ENCODE measurements around the gene SGMS1.

Gene SGMS1

DNA sequence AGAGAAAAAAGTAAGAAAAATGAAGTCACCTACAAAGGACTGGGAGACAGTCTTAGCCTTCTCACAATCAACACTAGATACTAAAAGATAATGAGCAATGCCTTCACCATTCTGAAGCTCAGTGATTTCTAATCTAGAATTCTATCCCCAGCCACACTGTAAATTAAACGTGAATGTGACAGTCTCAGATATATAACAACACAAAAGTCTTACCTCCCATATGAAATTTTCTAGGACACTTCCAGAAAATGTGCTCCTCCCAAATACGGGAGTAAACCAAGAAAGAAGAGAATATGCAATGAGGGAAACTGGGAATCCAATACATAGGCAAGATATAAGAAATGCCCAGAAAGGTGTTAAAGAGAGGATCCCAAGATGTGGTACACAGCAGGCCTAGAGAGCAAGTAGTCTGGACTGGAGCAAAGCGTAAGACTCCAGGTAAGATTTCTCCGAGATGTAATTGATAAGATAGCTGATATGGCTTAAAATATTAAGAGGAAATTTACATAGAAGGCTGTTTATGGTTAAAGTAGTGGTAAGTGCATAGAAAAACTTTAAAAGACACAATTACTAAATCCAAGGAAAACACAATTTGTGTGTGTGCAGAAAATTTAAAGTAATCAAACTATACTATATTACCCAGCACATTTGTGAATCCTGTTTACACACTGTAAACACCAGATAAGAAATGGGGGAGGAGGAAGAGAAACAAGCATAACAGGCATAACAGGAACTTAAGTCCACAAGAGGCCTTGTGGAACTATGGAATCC is 44.1 kb downstream of the SGMS1 start:
- H3K4me3 ChIP-seq = no peak overlapping the region
- intact Hi-C loops (cut with DNase I; ENCODE audit: low total_unique reads) = no loop called here
- H3K4me1 ChIP-seq = peaks cover 0 to 34% (median 25%) of the 10 kb centered on the region in 4 donors
- no peaks in the 10 kb centered on the region for H3K27me3 ChIP-seq
- no peaks in the 10 kb centered on the region for H3K36me3 ChIP-seq
- no peak for DNase-seq
- H3K9me3 ChIP-seq = no peaks in the 10 kb centered on the region
- TF ChIP-seq, protein P1, sequence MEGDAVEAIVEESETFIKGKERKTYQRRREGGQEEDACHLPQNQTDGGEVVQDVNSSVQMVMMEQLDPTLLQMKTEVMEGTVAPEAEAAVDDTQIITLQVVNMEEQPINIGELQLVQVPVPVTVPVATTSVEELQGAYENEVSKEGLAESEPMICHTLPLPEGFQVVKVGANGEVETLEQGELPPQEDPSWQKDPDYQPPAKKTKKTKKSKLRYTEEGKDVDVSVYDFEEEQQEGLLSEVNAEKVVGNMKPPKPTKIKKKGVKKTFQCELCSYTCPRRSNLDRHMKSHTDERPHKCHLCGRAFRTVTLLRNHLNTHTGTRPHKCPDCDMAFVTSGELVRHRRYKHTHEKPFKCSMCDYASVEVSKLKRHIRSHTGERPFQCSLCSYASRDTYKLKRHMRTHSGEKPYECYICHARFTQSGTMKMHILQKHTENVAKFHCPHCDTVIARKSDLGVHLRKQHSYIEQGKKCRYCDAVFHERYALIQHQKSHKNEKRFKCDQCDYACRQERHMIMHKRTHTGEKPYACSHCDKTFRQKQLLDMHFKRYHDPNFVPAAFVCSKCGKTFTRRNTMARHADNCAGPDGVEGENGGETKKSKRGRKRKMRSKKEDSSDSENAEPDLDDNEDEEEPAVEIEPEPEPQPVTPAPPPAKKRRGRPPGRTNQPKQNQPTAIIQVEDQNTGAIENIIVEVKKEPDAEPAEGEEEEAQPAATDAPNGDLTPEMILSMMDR (IDR thresholded peaks at IDR 0.05) = no peak
- no peak overlapping the region for H3K27ac ChIP-seq

DNA sequence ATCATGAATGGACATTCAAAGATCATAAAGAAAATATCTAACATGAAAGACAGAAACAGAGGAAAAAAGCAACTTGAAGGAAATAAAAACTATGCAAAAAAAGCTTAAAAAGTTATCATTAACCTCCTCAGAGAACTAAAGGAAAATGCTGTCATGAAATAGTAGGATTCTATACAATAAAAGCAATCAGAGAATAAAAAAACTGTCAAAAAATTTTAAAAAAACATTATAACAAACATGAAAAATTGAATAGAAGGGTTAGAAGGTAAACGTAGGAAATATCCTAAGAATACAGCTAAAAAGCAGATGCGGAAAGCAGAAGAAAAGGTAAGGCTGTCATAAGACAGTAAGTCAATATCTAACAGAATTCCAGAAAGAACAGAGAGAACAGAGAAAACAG is 44.8 kb downstream of the SGMS1 start:
- Histone ChIP-seq H3K36me3 (no peaks in the 10 kb centered on the region), H3K9me3 (no peaks in the 10 kb centered on the region), H3K4me3 (no peak overlapping the region), H3K4me1 (peaks cover 0 to 34% (median 25%) of the 10 kb centered on the region in 4 donors), H3K27me3 (no peaks in the 10 kb centered on the region), H3K27ac (no peak overlapping the region)
- DNase-seq = no peak
- TF ChIP-seq, protein P1 (IDR thresholded peaks at IDR 0.05) = no peak
- intact Hi-C loops (cut with DNase I; ENCODE audit: low total_unique reads) = no loop called here

DNA sequence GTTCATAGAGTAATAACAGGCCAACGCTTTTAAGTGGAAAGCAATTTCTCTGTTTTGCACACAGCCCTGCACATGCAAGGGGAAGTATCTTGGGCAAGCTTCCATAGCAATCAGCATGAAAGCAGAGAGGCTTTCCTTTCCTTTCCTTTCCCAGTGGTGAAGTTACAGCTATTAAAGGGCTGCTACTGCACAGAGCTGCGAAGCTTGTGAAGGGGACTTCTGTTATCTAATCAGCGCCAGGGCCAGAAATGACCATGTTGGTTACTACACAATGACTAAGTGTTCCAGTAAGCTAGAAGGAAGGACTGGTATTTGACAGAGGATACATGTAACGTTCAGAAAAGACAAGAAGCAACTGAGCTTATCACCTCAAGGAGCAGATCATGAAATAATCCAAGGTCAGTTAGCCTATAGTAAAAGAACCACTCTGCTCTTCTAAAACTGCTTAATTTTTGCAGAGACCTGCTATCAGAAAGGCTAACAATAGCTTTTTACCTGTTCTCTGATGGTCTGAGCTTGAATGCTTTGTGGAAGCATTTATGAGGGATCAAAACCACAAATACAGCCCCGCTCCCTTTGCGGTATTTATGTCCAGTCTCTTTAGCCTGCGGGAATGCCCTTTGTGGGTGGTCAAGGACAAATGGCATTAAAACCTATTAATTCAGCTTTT is 45.9 kb downstream of the SGMS1 start:
- H3K4me1 ChIP-seq = peaks cover 0 to 34% (median 26%) of the 10 kb centered on the region in 4 donors
- DNase-seq = no peak
- no peak overlapping the region for H3K4me3 ChIP-seq
- TF ChIP-seq, protein P1 (IDR thresholded peaks at IDR 0.05) = no peak
- intact Hi-C loops (cut with DNase I; ENCODE audit: low total_unique reads) = no loop called here
- no peaks in the 10 kb centered on the region for H3K9me3 ChIP-seq
- H3K27ac ChIP-seq = no peak overlapping the region
- no peaks in the 10 kb centered on the region for H3K27me3 ChIP-seq
- no peaks in the 10 kb centered on the region for H3K36me3 ChIP-seq

DNA sequence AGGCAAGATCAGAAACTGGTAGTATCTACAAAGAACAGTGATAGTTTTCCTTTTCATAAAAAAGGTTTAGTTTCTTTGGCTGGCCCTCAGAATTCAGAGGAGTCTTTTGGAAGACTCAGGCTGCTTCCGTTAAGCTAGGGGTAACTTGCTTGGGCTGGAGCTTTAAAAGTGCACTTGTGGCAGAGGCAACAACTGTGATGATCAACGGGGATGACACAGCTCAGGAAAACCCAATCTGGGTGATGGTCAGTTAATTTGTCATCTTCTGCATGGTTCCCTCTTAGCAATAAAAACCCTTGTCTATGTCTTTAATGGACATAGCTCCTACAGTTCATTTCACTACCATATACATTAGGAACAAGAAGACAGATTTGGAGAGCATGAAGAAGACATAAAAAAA is 46.7 kb downstream of the SGMS1 start:
- no peaks in the 10 kb centered on the region for H3K27me3 ChIP-seq
- intact Hi-C loops (cut with DNase I; ENCODE audit: low total_unique reads) = no loop called here
- TF ChIP-seq, protein P1 (IDR thresholded peaks at IDR 0.05) = no peak
- no peak overlapping the region for H3K27ac ChIP-seq
- no peaks in the 10 kb centered on the region for H3K36me3 ChIP-seq
- H3K4me3 ChIP-seq = no peak overlapping the region
- H3K9me3 ChIP-seq = no peaks in the 10 kb centered on the region
- peaks cover 0 to 37% (median 31%) of the 10 kb centered on the region in 4 donors for H3K4me1 ChIP-seq
- DNase-seq = no peak

DNA sequence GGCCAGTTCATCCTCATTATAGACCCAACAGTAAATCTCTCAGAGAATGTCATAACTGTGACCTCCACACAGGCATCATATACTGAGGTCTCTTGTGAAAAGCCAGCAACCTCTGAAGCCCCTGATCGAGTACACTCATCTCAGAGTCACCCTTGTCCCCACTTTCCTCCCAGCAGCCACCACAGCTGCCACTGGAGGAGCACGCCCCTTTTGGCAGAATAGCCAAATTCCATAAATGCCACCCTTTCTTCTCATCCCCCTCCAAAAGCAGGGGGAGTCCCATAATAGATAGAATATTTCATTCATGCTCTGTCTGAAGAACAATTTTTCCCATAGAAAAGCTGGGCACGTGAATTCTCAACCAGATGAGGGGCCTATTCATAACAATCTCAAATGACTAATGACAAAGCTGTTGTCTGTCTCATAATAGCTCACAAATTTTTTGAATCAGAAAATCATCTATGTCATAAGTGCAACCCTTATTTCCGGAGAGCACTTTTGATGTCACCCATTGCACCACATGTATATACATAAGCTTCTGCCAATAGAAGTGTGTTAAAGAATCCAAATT is 47.4 kb downstream of the SGMS1 start:
- Histone ChIP-seq H3K4me3 (no peak overlapping the region), H3K9me3 (no peaks in the 10 kb centered on the region), H3K27ac (no peak overlapping the region), H3K27me3 (no peaks in the 10 kb centered on the region), H3K4me1 (peaks cover 0 to 40% (median 30%) of the 10 kb centered on the region in 4 donors), H3K36me3 (no peaks in the 10 kb centered on the region)
- no peak for DNase-seq
- TF ChIP-seq, protein P1 (IDR thresholded peaks at IDR 0.05) = no peak
- intact Hi-C loops (cut with DNase I; ENCODE audit: low total_unique reads) = no loop called here
